ENCODE data around the gene TMEM245. TPM values are rescaled to one million over a fixed set of nuclear protein-coding genes. Genes with fewer than 3 reads are reported as not detected.

TMEM245 gene
- total and polyA plus RNA-seq, 2 donors (not counting 1 experiment from before 2014, with no cell fraction given): 6.3 to 34.3 TPM

GRCh38 chr9:108991479-108991878 is 128.3 kb downstream of the TMEM245 start:
- intact Hi-C loops (cut with micrococcal nuclease): no loop called here
- H3K4me1 ChIP-seq (ENCODE audit: control insufficient read depth in 2 of 2, insufficient read depth in 2 of 2, low read length in 2 of 2): no peaks in the 10 kb centered on the region
- no peak for DNase-seq
- no peak overlapping the region for H3K4me3 ChIP-seq (ENCODE audit: control extremely low read depth in 1 of 5, extremely low read depth in 1 of 5, insufficient read depth in 1 of 5, low read depth in 2 of 5, low read length in 4 of 5)
- ChIA-PET POLR2A (no interaction called here), CTCF (no interaction called here)
- Mint-ChIP-seq H3K4me3 (no peak overlapping the region), H3K4me1 (no peaks in the 10 kb centered on the region), H3K27me3 (no peaks in the 10 kb centered on the region), H3K9me3 (ENCODE audit: insufficient read depth) (no peaks in the 10 kb centered on the region), H3K27ac (no peak overlapping the region)
- no peak overlapping the region for H3K4me2 ChIP-seq (replicated peaks; ENCODE audit: low read depth, low read length, poor library complexity, severe bottlenecking)
- no CpG with 5 or more reads among the region's 5 CpGs for WGBS (ENCODE audit: insufficient coverage)
- no peak overlapping the region for H3K27ac ChIP-seq (ENCODE audit: low read length in 2 of 2)
- TF ChIP-seq CTCF (IDR thresholded peaks at IDR 0.05) (no peak), EZH2 (IDR thresholded peaks at IDR 0.05; ENCODE audit: borderline replicate concordance, insufficient read depth, low read depth, low read length, poor library complexity, severe bottlenecking) (no peak)
- no peak overlapping the region for H2AFZ ChIP-seq (ENCODE audit: insufficient read depth, low read depth, low read length, poor library complexity, severe bottlenecking)
- H3K9me3 ChIP-seq (ENCODE audit: control extremely low read depth in 1 of 3, control insufficient read depth in 2 of 3, insufficient read depth in 1 of 3, low read length in 2 of 3): no peaks in the 10 kb centered on the region
- no peak for ATAC-seq (ENCODE audit: low read depth)
- H4K20me1 ChIP-seq (ENCODE audit: control insufficient read depth, insufficient read depth, low read length, poor library complexity, severe bottlenecking): no peaks in the 10 kb centered on the region
- H3K9ac ChIP-seq (ENCODE audit: low read length): no peak overlapping the region
- no peaks in the 10 kb centered on the region for H3K79me2 ChIP-seq (ENCODE audit: control insufficient read depth, insufficient read depth, low read length)
- H3K36me3 ChIP-seq (replicated peaks in 1 of 2; ENCODE audit: control extremely low read depth in 1 of 2, control insufficient read depth in 1 of 2, extremely low read depth in 1 of 2, insufficient read depth in 2 of 2, low read length in 1 of 2): no peaks in the 10 kb centered on the region
- H3K27me3 ChIP-seq (replicated peaks in 1 of 4; ENCODE audit: control extremely low read depth in 1 of 4, control insufficient read depth in 3 of 4, insufficient read depth in 4 of 4, low read length in 3 of 4): no peaks in the 10 kb centered on the region

- H3K9me3 ChIP-seq (ENCODE audit: control extremely low read depth in 1 of 3, control insufficient read depth in 2 of 3, insufficient read depth in 1 of 3, low read length in 2 of 3): no peaks in the 10 kb centered on the region
- Mint-ChIP-seq H3K9me3 (ENCODE audit: insufficient read depth) (no peaks in the 10 kb centered on the region), H3K4me1 (no peaks in the 10 kb centered on the region), H3K27me3 (no peaks in the 10 kb centered on the region), H3K4me3 (no peak overlapping the region), H3K27ac (no peak overlapping the region)
- TF ChIP-seq EZH2 (IDR thresholded peaks at IDR 0.05; ENCODE audit: borderline replicate concordance, insufficient read depth, low read depth, low read length, poor library complexity, severe bottlenecking): no peak
- TF ChIP-seq CTCF (IDR thresholded peaks at IDR 0.05): no peak
- no peak overlapping the region for H2AFZ ChIP-seq (ENCODE audit: insufficient read depth, low read depth, low read length, poor library complexity, severe bottlenecking)
- H3K9ac ChIP-seq (ENCODE audit: low read length): no peak overlapping the region
- no peak for ATAC-seq (ENCODE audit: low read depth)
- no peaks in the 10 kb centered on the region for H3K36me3 ChIP-seq (replicated peaks in 1 of 2; ENCODE audit: control extremely low read depth in 1 of 2, control insufficient read depth in 1 of 2, extremely low read depth in 1 of 2, insufficient read depth in 2 of 2, low read length in 1 of 2)
- H3K4me2 ChIP-seq (replicated peaks; ENCODE audit: low read depth, low read length, poor library complexity, severe bottlenecking): no peak overlapping the region
- H3K27me3 ChIP-seq (replicated peaks in 1 of 4; ENCODE audit: control extremely low read depth in 1 of 4, control insufficient read depth in 3 of 4, insufficient read depth in 4 of 4, low read length in 3 of 4): no peaks in the 10 kb centered on the region
- ChIA-PET CTCF (interaction anchor here (1.7 kb wide), 1 partner anchor 30 kb away, joined by 4 read pairs; no protein-coding TSS in a partner anchor), POLR2A (no interaction called here)
- H3K79me2 ChIP-seq (ENCODE audit: control insufficient read depth, insufficient read depth, low read length): no peaks in the 10 kb centered on the region
- H3K27ac ChIP-seq (ENCODE audit: low read length in 2 of 2): no peak overlapping the region
- H3K4me1 ChIP-seq (ENCODE audit: control insufficient read depth in 2 of 2, insufficient read depth in 2 of 2, low read length in 2 of 2): no peaks in the 10 kb centered on the region
- H4K20me1 ChIP-seq (ENCODE audit: control insufficient read depth, insufficient read depth, low read length, poor library complexity, severe bottlenecking): no peaks in the 10 kb centered on the region
- H3K4me3 ChIP-seq (ENCODE audit: control extremely low read depth in 1 of 5, extremely low read depth in 1 of 5, insufficient read depth in 1 of 5, low read depth in 2 of 5, low read length in 4 of 5): no peak overlapping the region
- intact Hi-C loops (cut with micrococcal nuclease): no loop called here
- DNase-seq: no peak
Observed at GRCh38 chr9:108983885-108984284, 135.9 kb downstream of the TMEM245 start.
